ENCODE data around the gene KIRREL3. TPM values are rescaled to one million over a fixed set of nuclear protein-coding genes. Genes with fewer than 3 reads are reported as not detected.

KIRREL3 gene
- total and polyA plus RNA-seq, 2 donors (not counting 3 experiments of a cell fraction or from before 2014, with no cell fraction given) = not detected

- ChIA-PET POLR2A (no interaction called here), CTCF (interaction anchor here (1.4 to 1.5 kb wide), 2 partner anchors 13 to 20 kb away, joined by 3 to 4 read pairs; no protein-coding TSS in a partner anchor)
- DNase-seq (ENCODE audit: low read depth, low spot score) (no peak), FAIRE-seq (no peak)
- no peaks in the 10 kb centered on the region for H3K4me1 ChIP-seq (ENCODE audit: control insufficient read depth, extremely low read depth, insufficient read depth, low read length)
- intact Hi-C loops (cut with micrococcal nuclease) (no loop called here), dilution Hi-C loops (cut with MboI; ENCODE audit: extremely low pct_ligation_motif_present, low sequenced_read_pairs) (no loop called here)
- no peaks in the 10 kb centered on the region for H3K36me3 ChIP-seq (ENCODE audit: control insufficient read depth in 2 of 2, extremely low read depth in 1 of 2, insufficient read depth in 2 of 2, low read length in 2 of 2)
- no peak overlapping the region for H3K4me2 ChIP-seq (ENCODE audit: insufficient read depth, low read length)
- H4K20me1 ChIP-seq (replicated peaks; ENCODE audit: control insufficient read depth, extremely low read depth, insufficient read depth, low read length) = no peaks in the 10 kb centered on the region
- no peaks in the 10 kb centered on the region for H3K9me1 ChIP-seq (replicated peaks; ENCODE audit: control insufficient read depth, extremely low read depth, insufficient read depth, low read length)
- H3K27me3 ChIP-seq (ENCODE audit: control insufficient read depth in 2 of 2, insufficient read depth in 2 of 2, low read length in 2 of 2) = no peaks in the 10 kb centered on the region
- H3K27ac ChIP-seq (ENCODE audit: insufficient read depth, low read depth, low read length) = no peak overlapping the region
- no TSS peak for BruUV-seq (replicated peaks)
- H3K9me3 ChIP-seq (replicated peaks; ENCODE audit: control insufficient read depth, insufficient read depth, low read length) = no peaks in the 10 kb centered on the region
- no peak overlapping the region for H3K4me3 ChIP-seq (replicated peaks in 1 of 3; ENCODE audit: insufficient read depth in 1 of 3, low read depth in 1 of 3, low read length in 3 of 3)
- no peak overlapping the region for H3K9ac ChIP-seq (replicated peaks; ENCODE audit: extremely low read depth, insufficient read depth, low read length)
- H3K79me2 ChIP-seq (ENCODE audit: control insufficient read depth, insufficient read depth, low read length) = no peaks in the 10 kb centered on the region
- no peak overlapping the region for H2AFZ ChIP-seq (ENCODE audit: low read depth, low read length)
- no peak for TF ChIP-seq MYC (IDR thresholded peaks at IDR 0.05; ENCODE audit: low read depth, low read length)
- TF ChIP-seq EZH2 (IDR thresholded peaks at IDR 0.05; ENCODE audit: borderline replicate concordance, low read depth, low read length, severe bottlenecking) = no peak
- no peak for TF ChIP-seq POLR2A (IDR thresholded peaks at IDR 0.05; ENCODE audit: low read depth, low read length)
- no peak for TF ChIP-seq MAX (IDR thresholded peaks at IDR 0.05; ENCODE audit: insufficient read depth, insufficient read length)
- TF ChIP-seq GATA2 (IDR thresholded peaks at IDR 0.05; ENCODE audit: insufficient read depth, insufficient read length, low read depth, low read length) = no peak
Observed at GRCh38 chr11:126461096-126461440, 539.5 kb downstream of the KIRREL3 start.

GRCh38 chr11:126460417-126461095, 540.0 kb downstream of the KIRREL3 start:
- BruUV-seq (replicated peaks) = no TSS peak
- Histone ChIP-seq H3K79me2 (ENCODE audit: control insufficient read depth, insufficient read depth, low read length) (no peaks in the 10 kb centered on the region), H4K20me1 (replicated peaks; ENCODE audit: control insufficient read depth, extremely low read depth, insufficient read depth, low read length) (no peaks in the 10 kb centered on the region), H2AFZ (ENCODE audit: low read depth, low read length) (no peak overlapping the region), H3K9ac (replicated peaks; ENCODE audit: extremely low read depth, insufficient read depth, low read length) (no peak overlapping the region), H3K9me3 (replicated peaks; ENCODE audit: control insufficient read depth, insufficient read depth, low read length) (no peaks in the 10 kb centered on the region), H3K36me3 (ENCODE audit: control insufficient read depth in 2 of 2, extremely low read depth in 1 of 2, insufficient read depth in 2 of 2, low read length in 2 of 2) (no peaks in the 10 kb centered on the region), H3K4me1 (ENCODE audit: control insufficient read depth, extremely low read depth, insufficient read depth, low read length) (no peaks in the 10 kb centered on the region), H3K4me2 (ENCODE audit: insufficient read depth, low read length) (no peak overlapping the region), H3K9me1 (replicated peaks; ENCODE audit: control insufficient read depth, extremely low read depth, insufficient read depth, low read length) (no peaks in the 10 kb centered on the region), H3K27me3 (ENCODE audit: control insufficient read depth in 2 of 2, insufficient read depth in 2 of 2, low read length in 2 of 2) (no peaks in the 10 kb centered on the region), H3K4me3 (replicated peaks in 1 of 3; ENCODE audit: insufficient read depth in 1 of 3, low read depth in 1 of 3, low read length in 3 of 3) (no peak overlapping the region), H3K27ac (ENCODE audit: insufficient read depth, low read depth, low read length) (no peak overlapping the region)
- intact Hi-C loops (cut with micrococcal nuclease) = no loop called here
- DNase-seq (ENCODE audit: low read depth, low spot score) = no peak
- dilution Hi-C loops (cut with MboI; ENCODE audit: extremely low pct_ligation_motif_present, low sequenced_read_pairs) = no loop called here
- CTCF ChIA-PET = interaction anchor here (1.5 kb wide), 1 partner anchor 20 kb away, joined by 3 read pairs; no protein-coding TSS in a partner anchor
- no peak for TF ChIP-seq JUN (IDR thresholded peaks at IDR 0.05; ENCODE audit: borderline replicate concordance, insufficient read depth, insufficient read length, low read depth)
- no peak for TF ChIP-seq POLR2A (IDR thresholded peaks at IDR 0.05; ENCODE audit: low read depth, low read length)
- TF ChIP-seq POLR2AphosphoS5 (IDR thresholded peaks at IDR 0.05; ENCODE audit: insufficient read depth, low read depth, low read length) = no peak
- no peak for TF ChIP-seq EZH2 (IDR thresholded peaks at IDR 0.05; ENCODE audit: borderline replicate concordance, low read depth, low read length, severe bottlenecking)
- TF ChIP-seq FOS (IDR thresholded peaks at IDR 0.05; ENCODE audit: borderline replicate concordance, insufficient read depth, low read length) = no peak
- no peak for TF ChIP-seq MYC (IDR thresholded peaks at IDR 0.05; ENCODE audit: low read depth, low read length)
- TF ChIP-seq GATA2 (IDR thresholded peaks at IDR 0.05; ENCODE audit: insufficient read depth, insufficient read length, low read depth, low read length) = no peak
- TF ChIP-seq MAX (IDR thresholded peaks at IDR 0.05; ENCODE audit: insufficient read depth, insufficient read length) = no peak
- TF ChIP-seq CTCF (IDR thresholded peaks at IDR 0.05; ENCODE audit: extremely low read depth in 1 of 2, insufficient read depth in 1 of 2, low read depth in 1 of 2, low read length in 2 of 2) = no peak
- POLR2A ChIA-PET = no interaction called here
- no peak for FAIRE-seq

Measured in endothelial cell of umbilical vein (primary cell).